OCI-LY7 (cell line): ENCODE measurements around the gene FNDC3A. TPM values are rescaled to one million over a fixed set of nuclear protein-coding genes. Genes with fewer than 3 reads are reported as not detected.

ENCODE experiments used
- BruUV-seq: library from RNA; stranded (reverse); fragments of 400-500 nt; replicated peaks from 2 replicates; lab custom pipeline; 2021; lab: Mats Ljungman, UMichigan
- CTCF ChIA-PET: fragments of 300-600 bp; sonication (Branson Sonifier 250); formaldehyde crosslinking; loops from one replicate; lab custom pipeline; 2022; ENCODE audit warnings: antibody characterized with exemption; ENCODE audit not compliant: unreplicated experiment; lab: Charles Lee
- POLR2A ChIA-PET: fragments of 300-600 bp; sonication (Branson Sonifier 250); formaldehyde crosslinking; loops from one replicate; lab custom pipeline; 2022; ENCODE audit warnings: antibody characterized with exemption; lab: Charles Lee
- DNase-seq: peaks from one replicate; pipeline ENCODE4 v3.0.0-alpha.2; 2015; ENCODE audit warnings: low spot score
- H2AFZ ChIP-seq: fragments of 200-600 bp; sonication (generic), shearing (Covaris generic); 2 replicates; pipeline ENCODE4 v1.6.1; 2014; ENCODE audit warnings: mild to moderate bottlenecking, antibody characterized with exemption, low read length, moderate library complexity
- H3K27ac ChIP-seq: fragments of 200-600 bp; sonication (generic); 2 replicates; pipeline ENCODE4 v1.5.1; 2014; ENCODE audit warnings: mixed run types, low read depth, mild to moderate bottlenecking, moderate library complexity, low read length, inconsistent platforms; ENCODE audit not compliant: poor library complexity, severe bottlenecking
- H3K36me3 ChIP-seq: fragments of 200-600 bp; sonication (generic); 2 replicates; pipeline ENCODE4 v1.6.1; 2014; ENCODE audit warnings: mild to moderate bottlenecking, antibody characterized with exemption, low read length, moderate library complexity, mixed read lengths; ENCODE audit not compliant: insufficient read depth
- H3K4me1 ChIP-seq: fragments of 200-600 bp; sonication (generic); 2 replicates; pipeline ENCODE4 v1.5.1; 2014; ENCODE audit warnings: mild to moderate bottlenecking, low read length; ENCODE audit not compliant: insufficient read depth, poor library complexity, severe bottlenecking
- H3K4me2 ChIP-seq: fragments of 200-600 bp; sonication (generic); 2 replicates; pipeline ENCODE4 v1.6.1; 2014; ENCODE audit warnings: mild to moderate bottlenecking, low read length
- H3K4me3 ChIP-seq: fragments of 200-600 bp; sonication (generic); 2 replicates; pipeline ENCODE4 v1.5.1; 2014; ENCODE audit warnings: mild to moderate bottlenecking, low read depth, low read length; ENCODE audit not compliant: poor library complexity, severe bottlenecking
- H3K79me2 ChIP-seq: fragments of 200-600 bp; sonication (generic); 2 replicates; pipeline ENCODE4 v1.6.1; 2016; ENCODE audit warnings: low read depth, mild to moderate bottlenecking, low read length, moderate library complexity, mixed read lengths; ENCODE audit not compliant: insufficient read depth
- H3K9me2 ChIP-seq: fragments of 200-600 bp; sonication (generic); 2 replicates; pipeline ENCODE4 v1.6.1; 2016; ENCODE audit warnings: mild to moderate bottlenecking, low read length, mixed read lengths; ENCODE audit not compliant: insufficient read depth
- H3K9me3 ChIP-seq: fragments of 200-600 bp; sonication (generic); 2 replicates; pipeline ENCODE4 v1.6.1; 2014; ENCODE audit warnings: mild to moderate bottlenecking, mixed run types, low read length, mixed read lengths
- H4K20me1 ChIP-seq: fragments of 200-600 bp; sonication (generic); 2 replicates; pipeline ENCODE4 v1.6.1; 2014; ENCODE audit warnings: mild to moderate bottlenecking, antibody characterized with exemption, low read length, moderate library complexity, mixed read lengths; ENCODE audit not compliant: insufficient read depth
- CTCF ChIP-seq: fragments of 200-600 bp; sonication (generic); conservative IDR thresholded peaks from 2 replicates; pipeline ENCODE4 v1.5.1; 2014; ENCODE audit warnings: mild to moderate bottlenecking, antibody characterized with exemption, low read length, moderate library complexity, mixed read lengths
- EZH2phosphoT487 ChIP-seq: fragments of 200-600 bp; sonication (generic); IDR thresholded peaks from 2 replicates; pipeline ENCODE4 v1.6.1; 2018; ENCODE audit warnings: low read depth, borderline replicate concordance, mild to moderate bottlenecking, mixed run types, antibody characterized with exemption, low read length, moderate library complexity, mixed read lengths
- intact Hi-C: fragments of 100-400 bp; cut with micrococcal nuclease; formaldehyde crosslinking; loops from one replicate; pipeline ENCODE4 v1.10.0; 2022; ENCODE audit not compliant: unreplicated experiment
- total RNA-seq, 2 experiments: library from RNA; depleted of rRNA in 1 of 2; stranded (reverse); fragments of >200 nt in 1 of 2; shearing (Covaris generic) in 1 of 2; gene quantifications; 2 replicates each; pipeline ENCODE4 v1.2.3, GENCODE V29; 2014 to 2022

The FNDC3A gene
- total RNA-seq, 2 experiments from 2014 or later = 38.7 to 59.6 TPM

- no peak for DNase-seq
- no peak overlapping the region for H2AFZ ChIP-seq
- TF ChIP-seq EZH2phosphoT487 (no peak), CTCF (no peak)
- H3K27ac ChIP-seq = no peak overlapping the region
- POLR2A ChIA-PET = interaction anchor here (1.0 kb wide), 1 partner anchor 25 kb away, joined by 3 read pairs; no protein-coding TSS in a partner anchor
- no peak overlapping the region for H3K4me3 ChIP-seq
- intact Hi-C loops = no loop called here
- H4K20me1 ChIP-seq = no peaks in the 10 kb centered on the region
- no peaks in the 10 kb centered on the region for H3K4me1 ChIP-seq
- CTCF ChIA-PET = no interaction called here
- no peaks in the 10 kb centered on the region for H3K9me3 ChIP-seq
- no peaks in the 10 kb centered on the region for H3K79me2 ChIP-seq
- H3K36me3 ChIP-seq = no peaks in the 10 kb centered on the region; the same call in none of the 2 replicates
- no TSS peak for BruUV-seq
- no peak overlapping the region for H3K4me2 ChIP-seq
- no peaks in the 10 kb centered on the region for H3K9me2 ChIP-seq
Measured at GRCh38 chr13:49084961-49085360, 109.2 kb downstream of the FNDC3A start.

DNA sequence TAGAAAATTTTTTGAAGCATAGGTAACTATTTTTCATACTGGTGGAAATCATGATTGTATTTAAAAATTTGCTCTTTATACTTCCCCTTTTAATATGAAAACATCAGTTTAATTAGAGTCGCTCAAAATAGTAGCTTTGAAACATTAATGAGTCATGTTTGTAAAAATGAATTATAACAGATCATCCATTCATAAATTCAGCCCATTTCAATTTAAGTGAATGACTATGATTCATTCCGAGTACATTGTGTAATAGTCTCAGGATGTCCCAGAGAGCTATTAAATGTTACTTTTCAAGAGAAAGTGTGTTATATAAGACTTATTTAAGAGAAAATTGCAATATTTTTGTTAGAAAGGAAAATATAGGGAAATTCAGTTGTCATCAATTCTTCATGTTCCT lies 111.0 kb downstream of the FNDC3A start:
- no peaks in the 10 kb centered on the region for H3K9me2 ChIP-seq
- intact Hi-C loops = no loop called here
- no peak overlapping the region for H3K4me2 ChIP-seq
- H2AFZ ChIP-seq = no peak overlapping the region
- H3K36me3 ChIP-seq = no peaks in the 10 kb centered on the region; the same call in none of the 2 replicates
- CTCF ChIA-PET = no interaction called here
- no peak overlapping the region for H3K27ac ChIP-seq
- no peaks in the 10 kb centered on the region for H3K79me2 ChIP-seq
- H4K20me1 ChIP-seq = no peaks in the 10 kb centered on the region
- no peak for TF ChIP-seq EZH2phosphoT487
- TF ChIP-seq CTCF = no peak
- DNase-seq = no peak
- no peak overlapping the region for H3K4me3 ChIP-seq
- H3K4me1 ChIP-seq = no peaks in the 10 kb centered on the region
- POLR2A ChIA-PET = interaction anchor here (0.6 to 2.5 kb wide), 5 partner anchors 13 to 1391 kb away, joined by 3 to 12 read pairs (median 4); no protein-coding TSS in a partner anchor
- BruUV-seq = no TSS peak
- H3K9me3 ChIP-seq = no peaks in the 10 kb centered on the region

GRCh38 chr13:49093376-49093775 lies 117.7 kb downstream of the FNDC3A start:
- DNase-seq = no peak
- POLR2A ChIA-PET = no interaction called here
- intact Hi-C loops = loop anchor here (10.0 kb wide), 1 partner anchor 181 kb away; no protein-coding TSS in a partner anchor
- no peak overlapping the region for H3K4me3 ChIP-seq
- no peaks in the 10 kb centered on the region for H4K20me1 ChIP-seq
- no peaks in the 10 kb centered on the region for H3K4me1 ChIP-seq
- H3K27ac ChIP-seq = no peak overlapping the region
- no peaks in the 10 kb centered on the region for H3K79me2 ChIP-seq
- no peak overlapping the region for H2AFZ ChIP-seq
- no TSS peak for BruUV-seq
- CTCF ChIA-PET = no interaction called here
- TF ChIP-seq CTCF = no peak
- TF ChIP-seq EZH2phosphoT487 = no peak
- no peaks in the 10 kb centered on the region for H3K9me2 ChIP-seq
- H3K4me2 ChIP-seq = no peak overlapping the region
- no peaks in the 10 kb centered on the region for H3K9me3 ChIP-seq
- H3K36me3 ChIP-seq = no peaks in the 10 kb centered on the region
